ENCODE results near the gene RSAD2.

DNA sequence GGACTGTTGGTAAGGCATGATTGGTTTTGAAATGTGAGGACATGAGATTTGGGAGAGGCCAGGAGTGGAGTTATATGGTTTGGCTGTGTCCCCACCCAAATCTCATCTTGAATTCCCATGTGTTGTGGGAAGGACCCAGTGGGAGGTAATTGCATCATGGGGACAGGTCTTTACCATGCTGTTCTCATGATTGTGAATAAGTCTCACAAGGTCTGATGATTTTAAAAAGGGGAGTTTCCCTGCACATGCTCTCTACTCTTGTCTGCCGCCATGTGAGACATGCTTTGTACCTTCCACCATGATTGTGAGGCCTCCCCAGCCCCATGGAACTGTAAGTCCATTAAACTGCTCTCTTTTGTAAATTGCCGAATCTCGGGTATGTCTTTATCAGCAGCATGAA, 17.3 kb upstream of the RSAD2 start:
- TF ChIP-seq CTCF (IDR thresholded peaks at IDR 0.05) (no peak), EZH2 (IDR thresholded peaks at IDR 0.05; ENCODE audit: borderline replicate concordance, insufficient read depth, low read depth, low read length, poor library complexity, severe bottlenecking) (no peak)
